HepG2 (cell line): ENCODE results near the gene TMEM135. TPM values are rescaled to one million over a fixed set of nuclear protein-coding genes. Genes with fewer than 3 reads are reported as not detected.

Experiments
- ATAC-seq: fragments of 200-7000 bp; cut with Tn5 transposase; 3 replicates; pipeline ENCODE4 v1.9.1; 2020; ENCODE audit warnings: mild to moderate bottlenecking, moderate library complexity
- BruUV-seq: library from RNA; stranded (reverse); fragments of 400-500 nt; replicated peaks from 2 replicates; lab custom pipeline; 2021; lab: Mats Ljungman, UMichigan
- CTCF ChIA-PET: fragments of 300-600 bp; formaldehyde crosslinking; extraction: SDS; loops from one replicate; lab custom pipeline; 2021; ENCODE audit warnings: low total read pairs, inconsistent platforms, low intra/inter-chr PET ratio; lab: Yijun Ruan, JAX
- POLR2A ChIA-PET: fragments of 350-600 bp; sonication (Branson Sonifier 250); formaldehyde crosslinking; loops from one replicate; lab custom pipeline; 2020; ENCODE audit warnings: antibody characterized with exemption, inconsistent platforms; lab: Yijun Ruan, JAX
- DNase-seq: peaks from one replicate; pipeline ENCODE4 v3.0.0-alpha.2; 2015; ENCODE audit warnings: low spot score
- FAIRE-seq: peaks from 3 replicates; lab custom pipeline; 2011; peaks lifted over from hg19 to GRCh38; lab: Jason Lieb, UNC
- H2AFZ ChIP-seq: one replicate; pipeline ENCODE4 v1.6.1; 2011; ENCODE audit warnings: low read length, inconsistent platforms
- H3K27ac ChIP-seq: fragments of 300-600 bp; 3 replicates; pipeline ENCODE4 v1.8.0; 2011; ENCODE audit warnings: mixed run types, mild to moderate bottlenecking, mixed read lengths, low read length, inconsistent platforms; ENCODE audit not compliant: insufficient read depth; ENCODE audit errors: extremely low read length
- H3K27me3 ChIP-seq, 2 experiments: fragments of 200-600 bp in 1 of 2; 2 replicates in 1 of 2; 3 replicates in 1 of 2; pipeline versions ENCODE4 v1.6.0 to v1.8.0; 2011; ENCODE audit warnings: low read length in 2 of 2, mild to moderate bottlenecking in 2 of 2, moderate library complexity in 2 of 2, inconsistent platforms in 1 of 2; ENCODE audit not compliant: insufficient read depth in 2 of 2, control insufficient read depth in 1 of 2
- H3K36me3 ChIP-seq, 2 experiments: fragments of 200-600 bp in 1 of 2; replicated peaks in 1 of 2; 2 replicates in 1 of 2; 3 replicates in 1 of 2; pipeline versions ENCODE4 v1.5.1 to v1.8.0; 2011; ENCODE audit warnings: low read length in 2 of 2, inconsistent platforms in 1 of 2; ENCODE audit not compliant: insufficient read depth in 2 of 2, control insufficient read depth in 1 of 2
- H3K4me1 ChIP-seq: 2 replicates; pipeline ENCODE4 v1.5.1; 2012; ENCODE audit warnings: low read length, inconsistent platforms; ENCODE audit not compliant: insufficient read depth
- H3K4me2 ChIP-seq: 2 replicates; pipeline ENCODE4 v1.6.0; 2011; ENCODE audit warnings: low read depth, low read length, inconsistent platforms
- H3K4me3 ChIP-seq, 3 experiments: fragments of 200-600 bp in 1 of 3; sonication (generic), shearing (Covaris generic) in 1 of 3; replicated peaks in 1 of 3; 2 replicates each; pipeline ENCODE4 v1.5.1; 2011 to 2016; ENCODE audit warnings: low read length in 3 of 3, inconsistent platforms in 2 of 3, low read depth in 2 of 3, mild to moderate bottlenecking in 2 of 3, control low read depth in 1 of 3, mixed read lengths in 1 of 3; ENCODE audit not compliant: insufficient read depth in 1 of 3
- H3K79me2 ChIP-seq: one replicate; pipeline ENCODE4 v1.6.1; 2011; ENCODE audit warnings: low read length, inconsistent platforms; ENCODE audit not compliant: insufficient read depth
- H3K9ac ChIP-seq: 2 replicates; pipeline ENCODE4 v1.6.0; 2011; ENCODE audit warnings: mild to moderate bottlenecking, low read depth, low read length, inconsistent platforms; ENCODE audit not compliant: insufficient read depth
- H3K9me3 ChIP-seq: 2 replicates; pipeline ENCODE4 v1.5.1; 2012; ENCODE audit warnings: mild to moderate bottlenecking, low read length
- H4K20me1 ChIP-seq: 2 replicates; pipeline ENCODE4 v1.6.0; 2011; ENCODE audit warnings: inconsistent platforms, mild to moderate bottlenecking, low read length, moderate library complexity; ENCODE audit not compliant: insufficient read depth
- HHEX ChIP-seq: IDR thresholded peaks from 2 replicates; pipeline ENCODE4 v1.6.1; 2016; ENCODE audit warnings: control low read depth
- IKZF4 ChIP-seq: sonication (generic); formaldehyde crosslinking; IDR thresholded peaks from 2 replicates; pipeline ENCODE4 v1.5.1; 2020; ENCODE audit warnings: borderline replicate concordance, mild to moderate bottlenecking, low read depth, missing genetic modification reagents; ENCODE audit errors: not compliant biosample characterization
- MNT ChIP-seq: fragments of 450-650 bp; IDR thresholded peaks from 2 replicates; pipeline ENCODE4 v1.6.1; 2016
- ZNF18 ChIP-seq: sonication (generic); formaldehyde crosslinking; IDR thresholded peaks from 2 replicates; pipeline ENCODE4 v1.8.0; 2022; ENCODE audit warnings: mild to moderate bottlenecking, missing genetic modification reagents; ENCODE audit not compliant: insufficient replicate concordance
- WGBS: methylation state at CpG from one replicate; pipeline ENCODE4 v1.1.6; 2017; ENCODE audit warnings: low lambda C conversion rate; 5-methylcytosine and 5-hydroxymethylcytosine counted together
- in situ Hi-C: cut with HindIII; loops from 2 replicates; pipeline ENCODE4 v1.10.0; 2017; ENCODE audit warnings: low pct_unique_long_range_greater_than_20kb; ENCODE audit not compliant: extremely low pct_ligation_motif_present
- intact Hi-C: fragments of 100-400 bp; cut with micrococcal nuclease; formaldehyde crosslinking; loops from one replicate; pipeline ENCODE4 v1.10.0; 2022; ENCODE audit not compliant: unreplicated experiment
- polyA plus RNA-seq, 8 experiments: library from polyadenylated mRNA; depleted of rRNA in 3 of 8; stranded (reverse) in 7 of 8; unstranded in 1 of 8; fragments of >200 nt; fragmentation: Illumina TruSeq in 4 of 8; extraction: Trizol in 4 of 8; gene quantifications; 2 replicates each; pipeline versions ENCODE4 v1.2.1 to v1.2.3, GENCODE V29; 2011 to 2016; ENCODE audit warnings: low read depth in 4 of 8, missing spikeins in 1 of 8, mixed read lengths in 1 of 8; ENCODE audit not compliant: insufficient read depth in 1 of 8
- total RNA-seq, 5 experiments: library from RNA; depleted of rRNA; stranded (reverse); fragments of >200 nt; fragmentation: Illumina TruSeq; extraction: Trizol; gene quantifications; 2 replicates each; pipeline ENCODE4 v1.2.3, GENCODE V29; 2016; ENCODE audit warnings: low read depth in 1 of 5

Gene TMEM135
- total and polyA plus RNA-seq, 2 of the 13 experiments (the other 11 are each of a cell fraction or from before 2014, with no cell fraction given) = 36.6 to 88.9 TPM

GRCh38 chr11:87339416-87339815 is 301.7 kb downstream of the TMEM135 start (continued):
- TF ChIP-seq ZNF18 = no peak
- no peak for TF ChIP-seq HHEX

- intact Hi-C loops = no loop called here
- Histone ChIP-seq H2AFZ (no peak overlapping the region), H3K36me3 (no peaks in the 10 kb centered on the region), H3K9me3 (no peaks in the 10 kb centered on the region), H3K4me3 (no peak overlapping the region), H3K9ac (no peak overlapping the region), H3K79me2 (no peaks in the 10 kb centered on the region), H4K20me1 (no peaks in the 10 kb centered on the region; the same call in 1 of the 2 replicates), H3K27ac (no peak overlapping the region), H3K4me1 (no peaks in the 10 kb centered on the region), H3K4me2 (no peak overlapping the region), H3K27me3 (no peaks in the 10 kb centered on the region)
- in situ Hi-C loops = no loop called here
- CTCF ChIA-PET = no interaction called here
- FAIRE-seq (no peak), ATAC-seq (peak; percentile 32; the same call in 2 of the 3 replicates), DNase-seq (no peak)
- BruUV-seq = no TSS peak
- TF ChIP-seq IKZF4 (CRISPR knock-in tag) = no peak
- peak; percentile 59 for TF ChIP-seq MNT
- WGBS = 10% methylated on average over 2 of the region's 2 CpGs
- POLR2A ChIA-PET = no interaction called here
Observed at GRCh38 chr11:87347441-87347840, 309.7 kb downstream of the TMEM135 start.
